Heart left ventricle (tissue), 13 donors: Measurements from ENCODE around the gene GRIA3.

Source experiments
- POLR2A ChIP-seq, 2 donors: fragments of 450-650 bp; IDR thresholded peaks; one replicate each; pipeline ENCODE4 v1.6.1; 2017; ENCODE audit warnings: antibody characterized with exemption in 2 of 2, mild to moderate bottlenecking in 2 of 2, moderate library complexity in 2 of 2
- TF ChIP-seq, protein P1 (sequence below), 12 donors: fragments of 200-600 bp; sonication (generic) in 4 of 12; IDR thresholded peaks; one replicate each; pipeline versions ENCODE4 v1.5.0 to v1.8.0; 2018 to 2022; ENCODE audit warnings: antibody characterized with exemption in 12 of 12, mild to moderate bottlenecking in 5 of 12
- donor health status: ischemic (EF 13 %, LVEDD 7.1; RV severe dilation, severe dysfunction).
- donor health status: DM: no; HTN: yes; CAD: no.
- donor health status: DM: no; HTN: no; CAD: no.
- donor health status: ischemic (EF 25% LVEDD 6.9; RV normal size, moderate dysfunction).
- donor health status: ischemic (EF 25% LVEDD 5.7; RV mildly dilated, moderate dysfunction).
- donor health status: ischemic (EF 35%, LVEDD 5.7; RV mildly dilated, moderate dysfunction).
- donor health status: nonischemic (EF 11% LVEDD 7.7; RV severe dilation, severe dysfunction).
- donor health status: DM: yes; HTN: yes; CAD: no.
- donor health status: PGD.
- donor health status: ischemic (EF 29% LVEDD 5.4; RV normal size, mild dysfunction).
- donor health status: nonischemic (EF 23%, LVEDD 6.1; RV moderate dilation, normal function).

- TF ChIP-seq, protein P1, sequence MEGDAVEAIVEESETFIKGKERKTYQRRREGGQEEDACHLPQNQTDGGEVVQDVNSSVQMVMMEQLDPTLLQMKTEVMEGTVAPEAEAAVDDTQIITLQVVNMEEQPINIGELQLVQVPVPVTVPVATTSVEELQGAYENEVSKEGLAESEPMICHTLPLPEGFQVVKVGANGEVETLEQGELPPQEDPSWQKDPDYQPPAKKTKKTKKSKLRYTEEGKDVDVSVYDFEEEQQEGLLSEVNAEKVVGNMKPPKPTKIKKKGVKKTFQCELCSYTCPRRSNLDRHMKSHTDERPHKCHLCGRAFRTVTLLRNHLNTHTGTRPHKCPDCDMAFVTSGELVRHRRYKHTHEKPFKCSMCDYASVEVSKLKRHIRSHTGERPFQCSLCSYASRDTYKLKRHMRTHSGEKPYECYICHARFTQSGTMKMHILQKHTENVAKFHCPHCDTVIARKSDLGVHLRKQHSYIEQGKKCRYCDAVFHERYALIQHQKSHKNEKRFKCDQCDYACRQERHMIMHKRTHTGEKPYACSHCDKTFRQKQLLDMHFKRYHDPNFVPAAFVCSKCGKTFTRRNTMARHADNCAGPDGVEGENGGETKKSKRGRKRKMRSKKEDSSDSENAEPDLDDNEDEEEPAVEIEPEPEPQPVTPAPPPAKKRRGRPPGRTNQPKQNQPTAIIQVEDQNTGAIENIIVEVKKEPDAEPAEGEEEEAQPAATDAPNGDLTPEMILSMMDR (IDR thresholded peaks at IDR 0.05) = no peak
- no peak for TF ChIP-seq POLR2A (IDR thresholded peaks at IDR 0.05)
Observed at GRCh38 chrX:123282241-123282640, 98.2 kb downstream of the GRIA3 start.
